Calu3 (cell line): ENCODE data around the gene CDC5L. TPM values are rescaled to one million over a fixed set of nuclear protein-coding genes. Genes with fewer than 3 reads are reported as not detected.

Experiments
- BruUV-seq: library from RNA; stranded (reverse); fragments of 400-500 nt; replicated peaks from 2 replicates; lab custom pipeline; 2021; lab: Mats Ljungman, UMichigan
- CTCF ChIA-PET: fragments of 300-600 bp; sonication (Branson Sonifier 250); formaldehyde crosslinking; loops from one replicate; lab custom pipeline; 2022; ENCODE audit warnings: antibody characterized with exemption; lab: Charles Lee
- DNase-seq: peaks from one replicate; pipeline ENCODE4 v3.0.0; 2022
- H3K27ac Mint-ChIP-seq: one replicate; pipeline ENCODE4 v1.8.0; 2022; ENCODE audit warnings: mixed read lengths; ENCODE audit not compliant: unreplicated experiment
- H3K27me3 Mint-ChIP-seq: one replicate; pipeline ENCODE4 v1.8.0; 2022; ENCODE audit warnings: mixed read lengths; ENCODE audit not compliant: unreplicated experiment
- H3K36me3 Mint-ChIP-seq: one replicate; pipeline ENCODE4 v1.8.0; 2022; ENCODE audit warnings: mild to moderate bottlenecking, moderate library complexity, mixed read lengths; ENCODE audit not compliant: insufficient read depth, unreplicated experiment
- H3K4me1 Mint-ChIP-seq: one replicate; pipeline ENCODE4 v1.8.0; 2022; ENCODE audit warnings: mild to moderate bottlenecking, low read depth, mixed read lengths; ENCODE audit not compliant: unreplicated experiment
- H3K4me3 Mint-ChIP-seq: one replicate; pipeline ENCODE4 v1.8.0; 2022; ENCODE audit warnings: mild to moderate bottlenecking, low read depth, moderate library complexity, mixed read lengths; ENCODE audit not compliant: unreplicated experiment
- H3K9me3 Mint-ChIP-seq: one replicate; pipeline ENCODE4 v1.8.0; 2022; ENCODE audit warnings: low read depth, mixed read lengths; ENCODE audit not compliant: unreplicated experiment
- CTCF ChIP-seq: fragments of 200-600 bp; IDR thresholded peaks from one replicate; pipeline ENCODE4 v1.8.0; 2022; ENCODE audit warnings: antibody characterized with exemption; ENCODE audit not compliant: unreplicated experiment
- intact Hi-C: fragments of 100-400 bp; cut with micrococcal nuclease; formaldehyde crosslinking; loops from one replicate; pipeline ENCODE4 v1.10.0; 2022; ENCODE audit not compliant: unreplicated experiment
- total RNA-seq: library from RNA; stranded (reverse); gene quantifications from 2 replicates; pipeline ENCODE4 v1.2.3, GENCODE V29; 2022

The CDC5L gene
- total RNA-seq, 1 experiment from 2014 or later: 43.4 TPM

GRCh38 chr6:44390158-44390683 lies 2.7 kb downstream of the CDC5L start:
- no peaks in the 10 kb centered on the region for H3K9me3 Mint-ChIP-seq
- CTCF ChIA-PET: interaction anchor here (0.6 kb wide), 1 partner anchor 9 kb away, joined by 3 read pairs; no protein-coding TSS in a partner anchor
- BruUV-seq: no TSS peak
- TF ChIP-seq CTCF: no peak
- H3K4me1 Mint-ChIP-seq: peaks cover 24% of the 10 kb centered on the region
- intact Hi-C loops: no loop called here
- H3K4me3 Mint-ChIP-seq: no peak overlapping the region
- H3K27ac Mint-ChIP-seq: no peak overlapping the region
- H3K36me3 Mint-ChIP-seq: peaks cover 83% of the 10 kb centered on the region
- H3K27me3 Mint-ChIP-seq: no peaks in the 10 kb centered on the region
- no peak for DNase-seq

GRCh38 chr6:44395501-44395900 lies 8.0 kb downstream of the CDC5L start:
- H3K4me3 Mint-ChIP-seq: no peak overlapping the region
- intact Hi-C loops: no loop called here
- CTCF ChIA-PET: no interaction called here
- H3K4me1 Mint-ChIP-seq: peaks cover under 1% of the 10 kb centered on the region
- peaks cover 69% of the 10 kb centered on the region for H3K36me3 Mint-ChIP-seq
- no peak for TF ChIP-seq CTCF
- no TSS peak for BruUV-seq
- no peaks in the 10 kb centered on the region for H3K27me3 Mint-ChIP-seq
- DNase-seq: no peak
- H3K27ac Mint-ChIP-seq: no peak overlapping the region
- no peaks in the 10 kb centered on the region for H3K9me3 Mint-ChIP-seq

GRCh38 chr6:44396968-44397367 lies 9.5 kb downstream of the CDC5L start:
- Mint-ChIP-seq H3K27ac (no peak overlapping the region), H3K27me3 (no peaks in the 10 kb centered on the region), H3K4me1 (no peaks in the 10 kb centered on the region), H3K36me3 (peaks cover 60% of the 10 kb centered on the region), H3K4me3 (no peak overlapping the region), H3K9me3 (no peaks in the 10 kb centered on the region)
- TF ChIP-seq CTCF: no peak
- intact Hi-C loops: no loop called here
- DNase-seq: no peak
- BruUV-seq: no TSS peak
- CTCF ChIA-PET: no interaction called here

GRCh38 chr6:44397424-44398164 lies 10.1 kb downstream of the CDC5L start:
- Mint-ChIP-seq H3K27ac (no peak overlapping the region), H3K9me3 (no peaks in the 10 kb centered on the region), H3K4me3 (no peak overlapping the region), H3K4me1 (no peaks in the 10 kb centered on the region), H3K27me3 (no peaks in the 10 kb centered on the region), H3K36me3 (peaks cover 53% of the 10 kb centered on the region)
- intact Hi-C loops: no loop called here
- TF ChIP-seq CTCF: no peak
- CTCF ChIA-PET: no interaction called here
- no TSS peak for BruUV-seq
- DNase-seq: no peak
